Measurements from ENCODE around the gene KRT9. TPM values are rescaled to one million over a fixed set of nuclear protein-coding genes. Genes with fewer than 3 reads are reported as not detected.

KRT9 gene
- total and polyA plus RNA-seq, 2 experiments from 2014 or later, result not detected

- H3K9me2 ChIP-seq (replicated peaks; ENCODE audit: insufficient read depth), result no peaks in the 10 kb centered on the region
- no peak for DNase-seq (ENCODE audit: low spot score)
- no peaks in the 10 kb centered on the region for H3K27me3 ChIP-seq
- peaks cover 30% of the 10 kb centered on the region for H3K4me1 ChIP-seq (ENCODE audit: insufficient read depth)
- H3K4me2 ChIP-seq, result no peak overlapping the region
- TF ChIP-seq EZH2 (IDR thresholded peaks at IDR 0.05; ENCODE audit: borderline replicate concordance) (no peak), CTCF (IDR thresholded peaks at IDR 0.05; ENCODE audit: poor library complexity) (no peak), EZH2phosphoT487 (IDR thresholded peaks at IDR 0.05; ENCODE audit: low read depth, severe bottlenecking, unreplicated experiment) (no peak)
- 75% methylated on average over 5 of the region's 5 CpGs for WGBS (ENCODE audit: low lambda C conversion rate, missing lambda C conversion rate)
- H4K20me1 ChIP-seq (ENCODE audit: insufficient read depth, poor library complexity, severe bottlenecking), result no peaks in the 10 kb centered on the region
- no peaks in the 10 kb centered on the region for H3K9me3 ChIP-seq (ENCODE audit: low read depth)
- H3K36me3 ChIP-seq (replicated peaks; ENCODE audit: insufficient read depth, low read depth), result no peaks in the 10 kb centered on the region
- no peak overlapping the region for H3K4me3 ChIP-seq
- H2AFZ ChIP-seq, result no peak overlapping the region
- no peaks in the 10 kb centered on the region for H3K79me2 ChIP-seq
- H3K27ac ChIP-seq, result no peak overlapping the region
Measured at GRCh38 chr17:41551365-41551764, 20.5 kb downstream of the KRT9 start.

- DNase-seq (ENCODE audit: low spot score), result peak; percentile 82
- Histone ChIP-seq H3K4me1 (ENCODE audit: insufficient read depth) (peaks cover 35% of the 10 kb centered on the region), H3K79me2 (no peaks in the 10 kb centered on the region), H3K36me3 (replicated peaks; ENCODE audit: insufficient read depth, low read depth) (no peaks in the 10 kb centered on the region), H3K27me3 (no peaks in the 10 kb centered on the region), H3K9me2 (replicated peaks; ENCODE audit: insufficient read depth) (no peaks in the 10 kb centered on the region), H3K27ac (peak overlapping the region; percentile 97), H4K20me1 (ENCODE audit: insufficient read depth, poor library complexity, severe bottlenecking) (no peaks in the 10 kb centered on the region), H3K4me2 (peak overlapping the region; percentile 75), H2AFZ (no peak overlapping the region), H3K4me3 (no peak overlapping the region), H3K9me3 (ENCODE audit: low read depth) (no peaks in the 10 kb centered on the region)
- no peak for TF ChIP-seq EZH2 (IDR thresholded peaks at IDR 0.05; ENCODE audit: borderline replicate concordance)
- TF ChIP-seq CTCF (IDR thresholded peaks at IDR 0.05; ENCODE audit: poor library complexity), result no peak
- WGBS (ENCODE audit: low lambda C conversion rate, missing lambda C conversion rate), result 17% methylated on average over 8 of the region's 8 CpGs
Measured at GRCh38 chr17:41549596-41550039, 22.2 kb downstream of the KRT9 start.

- Histone ChIP-seq H3K79me2 (no peaks in the 10 kb centered on the region), H3K4me1 (ENCODE audit: insufficient read depth) (peaks cover 39% of the 10 kb centered on the region), H3K36me3 (replicated peaks; ENCODE audit: insufficient read depth, low read depth) (no peaks in the 10 kb centered on the region), H4K20me1 (ENCODE audit: insufficient read depth, poor library complexity, severe bottlenecking) (no peaks in the 10 kb centered on the region), H3K27ac (peak overlapping the region; percentile 97), H3K27me3 (no peaks in the 10 kb centered on the region), H3K9me3 (ENCODE audit: low read depth) (no peaks in the 10 kb centered on the region), H3K9me2 (replicated peaks; ENCODE audit: insufficient read depth) (no peaks in the 10 kb centered on the region), H2AFZ (peak overlapping the region; percentile 64), H3K4me2 (peak overlapping the region; percentile 75), H3K4me3 (no peak overlapping the region)
- WGBS (ENCODE audit: low lambda C conversion rate, missing lambda C conversion rate), result 7% methylated on average over 25 of the region's 25 CpGs
- DNase-seq (ENCODE audit: low spot score), result peak; percentile 95
- TF ChIP-seq EZH2 (IDR thresholded peaks at IDR 0.05; ENCODE audit: borderline replicate concordance) (no peak), CTCF (IDR thresholded peaks at IDR 0.05; ENCODE audit: poor library complexity) (peak; percentile 80), EZH2phosphoT487 (IDR thresholded peaks at IDR 0.05; ENCODE audit: low read depth, severe bottlenecking, unreplicated experiment) (no peak)
Measured at GRCh38 chr17:41548844-41549595, 22.8 kb downstream of the KRT9 start.

Data from hepatocyte (in vitro differentiated cells).